ENCODE measurements around the gene MRPL9. TPM values are rescaled to one million over a fixed set of nuclear protein-coding genes. Genes with fewer than 3 reads are reported as not detected.

MRPL9 gene
- polyA plus RNA-seq (2013, experiment 1 of 2): 109 TPM
- 101 TPM for polyA plus RNA-seq (2013, experiment 2 of 2)

GRCh38 chr1:151762941-151763921 lies at the start of gene MRPL9:
Gene MRPL9 (minus strand): TSS chr1:151763496. CDS start chr1:151763479, 17 bp downstream.
- Histone ChIP-seq H3K27ac (ENCODE audit: low read depth, low read length, severe bottlenecking) (peak within 1 kb of the TSS; percentile 79), H3K4me1 (ENCODE audit: control insufficient read depth, insufficient read depth, low read length, poor library complexity, severe bottlenecking) (peaks cover 7% of the 10 kb centered on the region), H3K9me3 (ENCODE audit: control insufficient read depth, low read length) (no peaks in the 10 kb centered on the region), H3K36me3 (ENCODE audit: control insufficient read depth, insufficient read depth, low read length) (peaks cover 39% of the 10 kb centered on the region), H3K4me3 (ENCODE audit: extremely low read depth, insufficient read depth, low read length, poor library complexity, severe bottlenecking) (peak within 1 kb of the TSS; percentile 89)
- 0 to 1% methylated on average over 51 to 57 of the region's 68 CpGs for WGBS, 2 experiments (ENCODE audit: insufficient coverage in 2 of 2)

- whole genome bisulfite sequencing, 2 experiments (ENCODE audit: insufficient coverage in 2 of 2): 86 to 97% methylated on average over 7 of the region's 9 CpGs
- no peak overlapping the region for H3K27ac ChIP-seq (ENCODE audit: low read depth, low read length, severe bottlenecking)
- H3K4me1 ChIP-seq (ENCODE audit: control insufficient read depth, insufficient read depth, low read length, poor library complexity, severe bottlenecking): no peaks in the 10 kb centered on the region
- no peaks in the 10 kb centered on the region for H3K36me3 ChIP-seq (ENCODE audit: control insufficient read depth, insufficient read depth, low read length)
- no peak overlapping the region for H3K4me3 ChIP-seq (ENCODE audit: extremely low read depth, insufficient read depth, low read length, poor library complexity, severe bottlenecking)
- H3K9me3 ChIP-seq (ENCODE audit: control insufficient read depth, low read length): no peaks in the 10 kb centered on the region
These were observed 47.9 kb upstream of the MRPL9 start for GRCh38 chr1:151811181-151811580.

GRCh38 chr1:151809985-151810556 lies 46.8 kb upstream of the MRPL9 start:
- H3K36me3 ChIP-seq (ENCODE audit: control insufficient read depth, insufficient read depth, low read length): no peaks in the 10 kb centered on the region
- no peak overlapping the region for H3K4me3 ChIP-seq (ENCODE audit: extremely low read depth, insufficient read depth, low read length, poor library complexity, severe bottlenecking)
- no peaks in the 10 kb centered on the region for H3K9me3 ChIP-seq (ENCODE audit: control insufficient read depth, low read length)
- WGBS, 2 experiments (ENCODE audit: insufficient coverage in 2 of 2): 100% methylated on average over 1 of the region's 1 CpG
- H3K27ac ChIP-seq (ENCODE audit: low read depth, low read length, severe bottlenecking): no peak overlapping the region
- no peaks in the 10 kb centered on the region for H3K4me1 ChIP-seq (ENCODE audit: control insufficient read depth, insufficient read depth, low read length, poor library complexity, severe bottlenecking)

- Histone ChIP-seq H3K36me3 (ENCODE audit: control insufficient read depth, insufficient read depth, low read length) (no peaks in the 10 kb centered on the region), H3K4me3 (ENCODE audit: extremely low read depth, insufficient read depth, low read length, poor library complexity, severe bottlenecking) (no peak overlapping the region), H3K9me3 (ENCODE audit: control insufficient read depth, low read length) (no peaks in the 10 kb centered on the region), H3K4me1 (ENCODE audit: control insufficient read depth, insufficient read depth, low read length, poor library complexity, severe bottlenecking) (no peaks in the 10 kb centered on the region), H3K27ac (ENCODE audit: low read depth, low read length, severe bottlenecking) (no peak overlapping the region)
- WGBS, 2 experiments (ENCODE audit: insufficient coverage in 2 of 2): 63 to 91% methylated on average over 4 to 5 of the region's 8 CpGs
These were observed 46.1 kb upstream of the MRPL9 start for GRCh38 chr1:151809290-151809984.

GRCh38 chr1:151807766-151808165 lies 44.5 kb upstream of the MRPL9 start:
- Histone ChIP-seq H3K27ac (ENCODE audit: low read depth, low read length, severe bottlenecking) (no peak overlapping the region), H3K4me1 (ENCODE audit: control insufficient read depth, insufficient read depth, low read length, poor library complexity, severe bottlenecking) (no peaks in the 10 kb centered on the region), H3K4me3 (ENCODE audit: extremely low read depth, insufficient read depth, low read length, poor library complexity, severe bottlenecking) (no peak overlapping the region), H3K36me3 (ENCODE audit: control insufficient read depth, insufficient read depth, low read length) (no peaks in the 10 kb centered on the region), H3K9me3 (ENCODE audit: control insufficient read depth, low read length) (no peaks in the 10 kb centered on the region)
- WGBS, 2 experiments (ENCODE audit: insufficient coverage in 2 of 2): no CpG with 5 or more reads among the region's 1 CpG

- Histone ChIP-seq H3K36me3 (ENCODE audit: control insufficient read depth, insufficient read depth, low read length) (no peaks in the 10 kb centered on the region), H3K4me3 (ENCODE audit: extremely low read depth, insufficient read depth, low read length, poor library complexity, severe bottlenecking) (no peak overlapping the region)
- 94 to 97% methylated on average over 4 to 5 of the region's 5 CpGs for WGBS, 2 experiments (ENCODE audit: insufficient coverage in 2 of 2)
These were observed 43.8 kb upstream of the MRPL9 start for GRCh38 chr1:151807131-151807530.

GRCh38 chr1:151806170-151806569 lies 42.9 kb upstream of the MRPL9 start:
- Histone ChIP-seq H3K27ac (ENCODE audit: low read depth, low read length, severe bottlenecking) (no peak overlapping the region), H3K9me3 (ENCODE audit: control insufficient read depth, low read length) (no peaks in the 10 kb centered on the region), H3K4me3 (ENCODE audit: extremely low read depth, insufficient read depth, low read length, poor library complexity, severe bottlenecking) (no peak overlapping the region), H3K4me1 (ENCODE audit: control insufficient read depth, insufficient read depth, low read length, poor library complexity, severe bottlenecking) (no peaks in the 10 kb centered on the region), H3K36me3 (ENCODE audit: control insufficient read depth, insufficient read depth, low read length) (no peaks in the 10 kb centered on the region)
- 85 to 100% methylated on average over 2 of the region's 7 CpGs for WGBS, 2 experiments (ENCODE audit: insufficient coverage in 2 of 2)

More at GRCh38 chr1:151807131-151807530, 43.8 kb upstream of the MRPL9 start:
- Histone ChIP-seq H3K9me3 (ENCODE audit: control insufficient read depth, low read length) (no peaks in the 10 kb centered on the region), H3K4me1 (ENCODE audit: control insufficient read depth, insufficient read depth, low read length, poor library complexity, severe bottlenecking) (no peaks in the 10 kb centered on the region), H3K27ac (ENCODE audit: low read depth, low read length, severe bottlenecking) (no peak overlapping the region)

GRCh38 chr1:151805066-151805820 lies 41.9 kb upstream of the MRPL9 start, which contains the start of gene LINGO4:
Gene LINGO4 (minus strand): TSS chr1:151805419. CDS start chr1:151802704, 2,715 bp downstream.
- Histone ChIP-seq H3K4me1 (ENCODE audit: control insufficient read depth, insufficient read depth, low read length, poor library complexity, severe bottlenecking) (no peaks in the 10 kb centered on the region), H3K9me3 (ENCODE audit: control insufficient read depth, low read length) (no peaks in the 10 kb centered on the region), H3K4me3 (ENCODE audit: extremely low read depth, insufficient read depth, low read length, poor library complexity, severe bottlenecking) (no peak within 1 kb of the TSS), H3K36me3 (ENCODE audit: control insufficient read depth, insufficient read depth, low read length) (no peaks in the 10 kb centered on the region), H3K27ac (ENCODE audit: low read depth, low read length, severe bottlenecking) (no peak within 1 kb of the TSS)
- WGBS, 2 experiments (ENCODE audit: insufficient coverage in 2 of 2): 86 to 89% methylated on average over 9 to 10 of the region's 12 CpGs

GRCh38 chr1:151803915-151804314 lies 40.6 kb upstream of the MRPL9 start:
- Histone ChIP-seq H3K4me1 (ENCODE audit: control insufficient read depth, insufficient read depth, low read length, poor library complexity, severe bottlenecking) (peaks cover 9% of the 10 kb centered on the region), H3K36me3 (ENCODE audit: control insufficient read depth, insufficient read depth, low read length) (no peaks in the 10 kb centered on the region), H3K9me3 (ENCODE audit: control insufficient read depth, low read length) (no peaks in the 10 kb centered on the region), H3K4me3 (ENCODE audit: extremely low read depth, insufficient read depth, low read length, poor library complexity, severe bottlenecking) (no peak overlapping the region), H3K27ac (ENCODE audit: low read depth, low read length, severe bottlenecking) (no peak overlapping the region)
- 89 to 96% methylated on average over 3 of the region's 3 CpGs for WGBS, 2 experiments (ENCODE audit: insufficient coverage in 2 of 2)

GRCh38 chr1:151803164-151803563 lies 39.9 kb upstream of the MRPL9 start:
- Histone ChIP-seq H3K27ac (ENCODE audit: low read depth, low read length, severe bottlenecking) (no peak overlapping the region), H3K9me3 (ENCODE audit: control insufficient read depth, low read length) (no peaks in the 10 kb centered on the region), H3K4me3 (ENCODE audit: extremely low read depth, insufficient read depth, low read length, poor library complexity, severe bottlenecking) (no peak overlapping the region)

More at GRCh38 chr1:151803164-151803563, 39.9 kb upstream of the MRPL9 start:
- Histone ChIP-seq H3K36me3 (ENCODE audit: control insufficient read depth, insufficient read depth, low read length) (no peaks in the 10 kb centered on the region), H3K4me1 (ENCODE audit: control insufficient read depth, insufficient read depth, low read length, poor library complexity, severe bottlenecking) (peaks cover 9% of the 10 kb centered on the region)

Data from mesodermal cell (in vitro differentiated cells).